Activated CD4-positive, alpha-beta T cell treated with anti-CD3 and anti-CD28 coated beads, Interleukin-2, amount 50 U/mL, for 24 hours (primary cell): ENCODE results near the gene USF1.
"Not testable (repeated sequence)": the region's sequence is repeated elsewhere in the genome, so short reads cannot be mapped to it uniquely, and the experiment has no call there.

Experiments
- DNase-seq, 2 donors: peaks; one replicate each; pipeline ENCODE4 v3.0.0-alpha.2; 2020; ENCODE audit warnings: low read depth in 1 of 2, low spot score in 1 of 2

The USF1 gene

GRCh38 chr1:160992036-160992435, 53.7 kb downstream of the USF1 start:
- not testable (repeated sequence) for DNase-seq
